GM21423 (cell line): Measurements from ENCODE around the gene MYO5C.
"Not testable (repeated sequence)": the region's sequence is repeated elsewhere in the genome, so short reads cannot be mapped to it uniquely, and the experiment has no call there.

Experiments used
- ATAC-seq: cut with Tn5 transposase; IDR thresholded peaks from one replicate; pipeline ENCODE4 v1.9.1; 2021; ENCODE audit warnings: mild to moderate bottlenecking, moderate library complexity; ENCODE audit not compliant: unreplicated experiment

MYO5C gene

DNA sequence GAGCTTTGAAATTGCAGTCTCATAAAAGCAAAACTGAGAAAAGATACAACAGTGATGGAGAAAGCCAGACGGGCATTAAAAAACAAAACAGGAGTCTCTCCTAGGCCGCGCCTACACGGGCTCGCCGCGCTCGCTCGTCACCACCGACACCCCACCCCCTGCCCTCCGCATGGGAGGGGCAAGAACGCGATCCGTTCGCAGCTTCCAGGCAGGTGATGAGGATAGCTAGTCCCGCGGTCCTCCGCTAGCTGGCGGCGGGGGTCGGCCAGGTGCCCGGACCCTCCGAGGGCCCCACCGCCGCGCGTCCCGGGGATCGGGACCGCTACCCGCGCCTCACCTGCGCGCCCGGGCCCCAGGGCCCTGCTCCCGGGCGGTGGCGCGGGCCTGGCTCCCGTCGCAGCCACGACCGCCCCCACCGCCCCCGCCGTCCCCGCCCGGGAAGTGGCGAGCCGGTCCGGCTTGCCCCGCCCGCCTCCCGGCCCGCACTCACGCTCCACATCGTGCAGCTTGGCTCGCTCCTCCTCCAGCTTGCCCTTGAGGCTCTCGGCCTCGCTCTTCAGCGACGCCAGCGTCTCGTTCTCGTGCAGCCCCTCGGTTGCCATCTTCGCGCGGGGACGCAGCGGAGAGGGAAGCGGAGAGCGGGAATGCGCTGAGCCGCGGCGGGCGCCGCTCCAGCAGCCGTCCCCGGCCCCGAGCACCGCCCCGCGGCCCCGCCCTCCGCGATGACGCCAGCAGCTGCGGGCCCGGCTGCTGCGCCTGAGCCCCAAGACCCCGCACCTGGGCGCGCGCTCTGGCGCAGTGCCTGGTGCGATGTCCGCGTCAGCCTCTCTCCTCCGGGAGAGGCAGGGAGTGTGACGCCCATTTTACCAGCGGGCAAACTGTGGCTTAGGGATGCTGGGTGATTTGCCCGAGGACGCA is 116.1 kb downstream of the MYO5C start:
- ATAC-seq: peak; percentile 77

DNA sequence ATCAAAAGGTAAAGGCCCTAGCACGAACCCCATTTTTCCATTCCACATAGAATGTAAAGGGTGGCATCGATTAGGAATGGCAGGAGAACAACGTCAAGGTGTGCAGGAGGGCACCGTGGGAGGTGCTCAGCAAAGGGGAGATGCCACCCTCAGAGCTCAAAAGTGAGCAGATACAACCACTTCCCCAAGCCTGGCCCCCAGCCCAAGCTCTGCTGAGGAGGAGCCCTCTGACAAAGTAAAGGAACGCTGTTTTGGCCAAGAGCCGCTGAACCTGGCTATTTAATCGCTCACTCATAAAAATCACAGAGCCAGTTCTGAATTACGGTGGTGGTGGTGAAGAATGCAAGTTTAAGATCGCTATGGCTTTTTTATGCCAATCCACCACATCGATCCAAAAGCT is 116.8 kb downstream of the MYO5C start:
- no peak for ATAC-seq

DNA sequence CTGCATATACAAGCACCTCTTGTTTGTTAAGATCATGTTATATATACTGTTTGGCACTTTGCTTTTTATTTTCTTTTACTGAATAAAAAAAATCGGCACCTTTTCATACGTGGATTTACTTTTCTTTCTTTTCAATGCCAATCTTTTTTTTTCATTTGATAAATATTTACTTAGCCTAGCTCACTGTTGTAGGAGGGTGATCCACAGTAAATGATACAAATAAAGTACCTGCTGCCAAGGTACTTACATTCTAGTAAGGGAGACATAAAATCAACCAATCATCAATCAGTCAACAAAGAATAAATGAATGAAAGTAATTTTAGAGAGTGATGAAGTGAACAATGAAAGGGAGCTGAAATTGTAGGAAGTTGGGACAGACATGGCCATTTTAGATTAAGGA is 122.7 kb downstream of the MYO5C start:
- no peak for ATAC-seq

DNA sequence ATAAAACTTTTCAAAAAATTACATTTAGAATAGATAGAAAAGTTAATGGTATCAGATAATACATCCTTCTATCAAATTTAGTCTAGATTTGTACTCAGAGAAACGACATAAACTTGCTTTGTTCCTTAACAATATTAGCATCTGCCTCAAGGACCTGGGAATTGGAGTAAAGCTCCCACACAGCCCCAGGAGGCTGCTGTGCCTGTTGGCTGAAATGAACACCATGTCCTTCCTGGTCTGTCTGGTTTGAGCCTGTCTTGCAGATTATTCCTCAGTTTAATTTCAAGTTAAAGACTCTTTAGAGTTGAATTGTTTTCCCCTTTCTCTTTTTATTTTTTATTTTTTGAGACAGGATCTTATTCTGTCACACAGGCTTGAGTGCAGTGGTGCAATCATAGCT is 123.8 kb downstream of the MYO5C start:
- no peak for ATAC-seq

DNA sequence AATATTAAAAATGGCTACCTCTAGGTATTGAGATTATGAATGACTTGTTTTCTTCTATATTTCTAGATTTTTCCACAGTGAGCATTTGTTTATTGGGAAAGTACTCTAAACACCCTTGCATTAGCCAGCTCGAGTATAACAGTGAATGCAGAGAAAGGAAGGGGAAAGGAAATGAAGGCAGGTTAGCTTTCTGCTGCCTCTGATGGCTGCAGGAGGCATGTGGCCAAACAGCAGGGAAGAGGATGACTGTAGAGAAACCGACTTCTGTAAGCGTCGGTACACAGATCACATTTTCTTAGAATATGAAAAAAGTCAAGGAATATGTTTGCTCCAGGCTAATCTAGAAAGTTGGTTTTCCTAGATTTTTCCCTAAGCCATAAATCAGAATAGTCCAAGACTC is 124.2 kb downstream of the MYO5C start:
- ATAC-seq: no peak

DNA sequence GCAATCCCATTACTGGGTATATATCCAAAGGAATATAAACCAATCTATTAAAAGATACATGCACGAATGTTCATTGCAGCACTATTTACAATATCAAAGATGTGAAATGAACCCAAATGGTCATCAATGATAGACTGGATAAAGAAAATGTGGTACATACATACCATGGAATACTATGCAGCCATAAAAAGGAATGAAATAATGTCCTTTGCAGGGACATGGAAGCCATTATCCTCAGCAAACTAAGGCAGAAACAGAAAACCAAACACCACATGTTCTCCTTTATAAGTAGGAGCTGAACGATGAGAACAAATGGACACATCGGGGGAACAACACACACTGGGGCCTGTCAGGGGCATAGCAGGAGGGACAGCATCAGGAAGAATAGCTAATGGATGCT is 125.4 kb downstream of the MYO5C start:
- ATAC-seq: not testable (repeated sequence)

DNA sequence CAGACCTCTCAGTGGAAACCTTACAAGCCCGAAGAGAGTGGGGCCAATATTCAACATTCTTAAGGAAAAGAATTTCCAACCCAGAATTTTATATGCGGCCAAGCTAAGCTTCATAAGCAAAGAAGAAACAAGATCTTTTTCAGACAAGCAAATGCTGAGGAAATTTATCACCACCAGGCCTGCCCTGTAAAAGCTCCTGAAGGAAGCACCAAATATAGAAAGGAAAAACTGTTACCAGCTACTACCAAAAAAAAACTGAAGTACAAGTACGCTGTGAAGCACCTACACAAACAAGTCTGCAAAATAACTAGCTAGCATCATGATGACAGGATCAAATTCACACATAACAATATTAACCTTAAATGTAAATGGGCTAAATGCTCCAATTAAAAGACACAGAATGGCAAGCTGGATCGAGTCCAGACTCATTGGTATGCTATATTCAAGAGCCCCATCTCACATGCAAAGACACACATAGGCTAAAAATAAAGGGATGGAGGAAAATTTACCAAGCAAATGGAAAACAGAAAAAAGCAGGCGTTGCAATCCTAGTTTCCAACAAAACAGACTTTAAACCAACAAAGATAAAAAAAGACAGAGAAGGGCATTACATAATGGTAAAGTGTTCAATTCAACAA is 130.0 kb downstream of the MYO5C start:
- ATAC-seq: not testable (repeated sequence)

DNA sequence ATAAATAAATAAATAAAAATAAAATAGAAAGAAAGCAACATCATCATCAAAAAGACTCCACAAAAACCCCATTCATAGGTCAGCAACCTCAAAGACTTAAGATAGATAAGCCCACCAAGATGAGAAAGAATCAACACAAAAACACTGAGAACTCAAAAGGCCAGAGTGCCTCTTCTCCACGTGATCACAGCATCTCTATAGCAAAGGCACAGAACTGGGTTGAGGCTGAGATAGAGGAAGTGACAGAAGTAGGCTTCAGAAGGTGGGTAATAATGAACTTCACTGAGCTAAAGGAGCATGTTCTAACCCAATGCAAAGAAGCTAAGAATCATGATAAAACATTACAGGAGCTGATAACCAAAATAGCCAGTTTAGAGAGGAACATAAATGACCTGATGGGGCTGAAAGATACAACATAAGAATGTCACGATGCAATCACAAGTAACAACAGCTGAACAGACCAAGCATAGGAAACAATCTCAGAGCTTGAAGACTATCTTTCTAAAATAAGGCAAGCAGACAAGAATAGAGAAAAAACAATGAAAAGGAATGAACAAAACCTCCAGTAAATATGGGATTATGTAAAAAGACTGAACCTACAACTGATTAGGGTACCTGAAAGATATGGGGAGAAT is 130.9 kb downstream of the MYO5C start:
- no peak for ATAC-seq

DNA sequence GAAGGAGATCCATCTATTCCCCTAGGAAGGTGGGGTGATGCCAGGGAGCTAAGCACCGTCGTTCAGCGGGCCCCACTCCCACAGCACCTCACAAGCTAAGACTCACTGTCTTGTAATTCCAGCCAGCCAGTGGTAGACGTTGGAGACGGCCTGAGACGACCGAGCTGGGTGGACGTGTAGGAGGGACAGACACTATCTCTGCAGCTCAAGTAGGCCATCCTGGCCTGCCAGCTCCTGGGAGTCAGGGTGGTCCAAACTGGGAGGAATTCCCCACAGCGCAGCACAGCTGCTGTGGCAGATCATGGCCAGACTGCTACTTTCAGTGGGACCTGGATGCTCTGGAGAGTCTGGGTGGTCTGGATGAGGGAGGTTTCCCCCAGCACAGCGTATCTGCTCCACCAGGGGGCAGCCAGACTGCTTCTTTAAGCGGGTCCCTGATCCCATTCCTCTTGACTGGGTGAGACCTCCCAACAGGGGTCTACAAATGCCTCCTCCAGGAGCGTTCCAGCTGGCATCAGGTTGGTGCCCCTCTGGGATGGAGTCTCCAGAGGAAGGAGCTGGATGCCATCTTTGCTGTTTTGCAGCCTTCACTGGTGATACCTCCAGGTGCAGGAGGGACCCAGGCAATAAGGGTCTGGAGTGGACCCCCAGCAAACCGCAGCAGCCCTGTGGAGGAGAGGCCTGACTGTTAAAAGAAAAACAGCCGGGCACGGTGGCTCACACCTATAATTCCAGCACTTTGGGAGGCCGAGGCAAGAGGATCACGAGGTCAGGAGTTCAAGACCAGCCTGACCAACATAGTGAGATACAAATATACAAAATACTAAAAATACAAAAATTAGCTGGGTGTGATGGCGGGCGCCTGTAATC is 132.0 kb downstream of the MYO5C start:
- ATAC-seq: no peak

DNA sequence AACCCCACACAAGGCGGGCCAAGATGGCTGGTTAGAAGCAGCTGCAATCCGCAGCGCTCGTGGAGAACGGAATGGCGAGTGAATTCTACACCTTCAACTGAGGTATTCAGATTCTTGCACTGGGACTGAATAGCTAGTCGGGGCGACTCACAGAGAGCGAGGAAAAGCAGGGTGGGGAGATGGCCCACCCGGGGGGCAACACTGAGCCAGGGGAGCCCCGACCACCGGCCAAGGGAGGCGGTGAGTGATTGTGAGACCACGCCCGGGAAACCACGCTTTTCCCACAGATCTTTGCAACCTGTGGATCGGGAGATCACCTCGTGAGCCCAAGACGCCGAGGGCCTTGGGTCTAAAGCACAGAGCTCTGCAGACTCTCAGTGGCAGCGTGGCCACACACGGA is 132.7 kb downstream of the MYO5C start:
- no peak for ATAC-seq

DNA sequence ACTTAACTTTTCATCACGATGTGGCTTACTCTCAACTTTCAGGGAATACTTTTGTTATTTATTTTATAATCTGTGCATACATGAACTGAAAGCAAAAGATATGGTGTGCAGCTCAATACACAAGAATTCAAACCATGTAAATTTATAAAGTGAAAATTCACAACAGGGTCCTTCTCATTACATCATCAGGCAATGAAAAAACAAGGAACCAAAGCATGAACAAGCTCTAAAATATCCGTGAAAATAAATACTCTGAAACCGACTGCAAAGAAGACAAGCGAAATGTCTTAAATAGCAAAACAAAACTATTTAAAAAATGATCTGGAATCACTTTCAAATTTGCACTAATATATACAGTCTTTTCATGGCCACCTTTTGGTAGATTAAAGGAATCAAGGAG is 133.3 kb downstream of the MYO5C start:
- ATAC-seq: no peak

DNA sequence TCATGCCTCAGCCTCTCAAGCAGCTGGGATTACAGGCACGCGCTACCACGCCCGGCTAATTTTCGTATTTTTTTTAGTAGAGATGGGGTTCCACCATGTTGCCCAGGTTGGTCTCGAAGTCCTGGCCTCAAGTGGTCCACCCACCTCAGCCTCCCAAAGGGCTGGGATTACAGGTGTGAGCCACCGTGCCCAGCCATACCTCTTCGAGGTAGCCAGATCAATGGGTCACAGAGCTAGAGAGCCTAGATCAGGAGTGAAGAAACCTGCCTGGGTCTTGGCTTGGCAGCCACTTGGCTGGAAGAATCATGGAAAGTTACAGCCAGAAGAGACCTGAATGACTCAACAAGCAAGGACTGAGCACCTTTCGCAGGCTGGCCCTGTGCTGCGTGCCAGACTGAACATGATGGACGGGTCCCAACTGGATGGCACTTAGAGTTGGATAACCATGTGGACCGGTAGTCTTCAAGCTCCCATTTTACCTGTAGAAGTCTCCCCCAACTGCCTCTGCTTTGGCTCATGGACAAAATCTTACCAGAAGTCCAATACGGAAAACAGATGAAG is 134.1 kb downstream of the MYO5C start:
- no peak for ATAC-seq

DNA sequence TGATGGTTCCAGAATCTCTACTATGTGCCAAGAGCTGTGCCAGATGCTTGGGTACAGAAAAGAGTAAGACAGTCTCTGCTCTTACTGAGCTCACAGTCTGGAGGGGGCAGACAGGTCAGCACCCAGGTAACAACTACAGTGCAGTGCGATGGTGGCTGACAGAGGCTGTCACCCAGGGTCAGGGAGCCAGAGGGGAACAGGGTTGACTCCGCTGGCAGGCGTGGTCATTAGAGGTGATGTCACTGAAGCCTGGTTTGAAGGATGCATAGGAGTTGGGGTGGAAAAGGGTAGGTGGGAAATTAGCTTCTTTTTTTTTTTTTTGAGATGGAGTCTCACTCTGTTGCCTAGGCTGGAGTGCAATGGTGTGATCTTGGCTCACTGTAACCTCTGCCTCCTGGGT is 136.0 kb downstream of the MYO5C start:
- no peak for ATAC-seq

DNA sequence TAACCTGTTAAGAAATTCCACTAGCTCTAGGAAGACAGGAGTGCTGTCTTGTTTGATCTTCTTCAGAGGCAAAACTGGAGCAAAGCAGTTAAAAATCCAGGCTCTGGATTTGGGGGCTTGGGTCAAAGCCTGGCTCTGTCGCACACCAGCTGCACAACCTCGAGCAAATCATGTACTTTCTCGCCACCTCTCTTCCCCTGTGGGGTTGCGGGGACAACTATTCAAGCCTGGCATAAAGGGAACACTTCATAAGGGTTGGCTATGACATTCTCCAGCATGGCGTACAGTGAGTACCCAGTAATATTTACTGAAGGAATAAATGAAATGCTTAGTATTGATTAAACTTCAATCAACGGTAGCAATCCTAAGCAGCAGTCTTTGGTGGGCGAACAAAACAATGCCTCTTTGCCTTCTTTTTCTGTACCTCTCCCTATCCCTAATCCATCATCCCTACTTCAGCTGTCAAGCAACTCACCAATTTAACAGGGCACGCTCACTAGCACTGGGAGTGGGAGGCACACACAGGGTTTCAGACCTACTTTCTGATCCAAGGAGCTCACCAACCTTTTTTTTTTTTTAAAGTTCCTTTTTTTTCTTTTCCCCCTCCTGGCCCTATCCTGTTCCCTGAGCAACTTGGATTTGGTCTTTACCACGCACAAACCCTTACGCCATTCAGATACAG is 137.4 kb downstream of the MYO5C start:
- ATAC-seq: no peak

DNA sequence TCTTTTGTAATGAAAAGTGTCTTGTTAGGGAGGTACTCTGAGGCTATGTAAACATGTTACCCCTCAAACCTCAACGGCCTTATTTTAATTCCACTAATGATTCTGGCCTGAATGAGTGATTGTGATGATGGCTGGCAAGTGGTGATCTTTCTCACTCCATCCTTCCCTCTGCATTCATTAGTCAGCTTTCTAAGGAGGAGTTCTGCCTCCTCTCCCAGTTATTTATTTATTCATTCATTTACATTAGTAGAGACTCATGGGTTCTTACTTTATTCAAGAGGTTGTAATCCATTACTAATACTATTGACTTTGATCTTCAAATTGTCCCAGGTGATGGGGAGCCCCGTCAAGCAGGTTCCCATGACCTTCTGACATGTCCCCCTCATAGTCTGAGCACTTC is 139.7 kb downstream of the MYO5C start:
- ATAC-seq: no peak

DNA sequence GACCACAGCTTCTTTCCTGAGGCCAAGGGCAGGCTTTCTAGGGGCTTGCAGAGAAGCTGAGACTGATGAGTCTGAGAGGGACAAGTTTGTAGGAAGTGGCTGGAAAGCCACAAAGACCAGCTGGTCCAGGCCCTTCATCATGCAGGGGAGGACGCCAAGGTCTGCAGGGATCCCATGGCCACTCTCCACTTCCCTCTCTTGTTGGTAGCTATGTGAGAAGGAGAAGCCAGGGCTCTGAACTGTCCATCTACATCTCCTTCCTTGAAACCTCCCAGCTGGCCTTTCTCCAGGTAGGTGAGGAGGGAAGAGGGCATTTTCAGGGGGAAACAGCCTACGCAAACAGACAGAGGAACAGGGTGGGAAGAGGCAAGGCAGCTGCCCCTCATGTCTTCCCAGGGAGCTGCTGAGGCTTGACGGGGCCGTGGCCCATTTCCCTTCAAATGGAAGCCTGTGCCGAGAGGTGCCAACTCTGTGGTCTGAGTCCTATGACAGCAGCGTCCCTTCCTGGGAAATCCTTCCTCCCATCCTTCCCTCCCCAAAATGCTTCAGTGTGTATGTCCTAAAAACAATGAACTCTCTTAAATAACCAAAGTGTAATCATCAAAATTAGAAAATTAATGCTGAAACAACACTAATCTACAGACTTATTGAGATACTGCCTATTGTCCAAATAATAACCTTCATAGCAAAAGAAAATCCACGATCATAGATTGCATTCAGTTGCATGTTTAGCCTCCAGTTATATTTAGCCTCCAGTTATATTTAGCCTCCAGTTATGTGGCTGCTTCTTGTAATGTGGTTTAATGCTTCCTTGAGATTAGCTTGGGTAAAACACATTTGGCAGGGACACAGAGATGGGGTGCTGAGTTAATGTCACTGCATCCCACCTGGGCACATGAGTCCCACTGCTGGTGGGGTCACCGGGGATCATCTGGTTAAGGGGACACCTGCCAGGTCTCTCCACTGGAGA is 140.4 kb downstream of the MYO5C start:
- ATAC-seq: no peak

DNA sequence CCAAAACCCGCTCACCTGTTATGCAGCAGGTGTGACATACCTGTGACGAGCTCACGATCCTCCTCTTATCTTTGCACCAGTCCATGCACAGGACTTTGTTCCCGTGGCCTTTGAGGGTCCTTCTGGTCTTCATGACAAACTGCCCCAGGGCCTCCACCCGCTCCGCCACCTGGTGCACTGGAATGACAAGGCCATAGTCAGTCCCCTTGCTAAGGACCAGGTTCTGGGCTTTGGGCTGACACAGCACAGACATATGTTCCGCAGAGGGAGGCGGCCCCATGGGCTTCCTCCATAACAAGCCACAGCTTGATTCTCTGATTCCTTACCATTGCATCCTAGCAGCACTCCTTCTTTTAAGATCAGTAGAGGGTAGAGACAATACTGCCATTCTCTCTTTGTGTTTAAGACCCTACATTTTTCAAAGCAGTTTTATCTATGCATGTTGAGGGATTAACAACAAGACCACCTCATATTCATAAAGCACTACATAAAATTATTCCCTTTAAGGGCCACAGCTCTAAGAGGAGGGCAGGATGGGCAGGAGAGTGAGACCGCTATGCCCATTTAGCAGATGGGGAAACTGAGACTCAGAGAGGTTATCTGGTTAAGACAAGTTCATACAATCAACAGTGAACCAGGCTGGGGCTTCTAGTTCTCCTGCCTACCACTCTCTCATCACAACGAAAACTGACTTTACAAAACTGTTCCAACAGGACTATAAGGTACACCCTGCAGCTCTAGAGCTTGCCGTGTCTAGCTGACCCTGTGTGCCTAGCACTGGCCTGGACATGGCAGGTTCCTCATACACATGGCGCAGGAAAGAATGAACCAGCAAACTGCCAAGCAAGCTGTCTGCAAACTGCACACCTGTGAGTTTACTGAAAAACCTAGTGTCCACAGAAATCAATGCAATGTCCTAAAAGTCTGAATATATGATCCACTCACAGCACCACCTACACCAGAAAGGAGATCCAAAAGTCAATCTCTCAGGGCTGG is 141.4 kb downstream of the MYO5C start:
- no peak for ATAC-seq

DNA sequence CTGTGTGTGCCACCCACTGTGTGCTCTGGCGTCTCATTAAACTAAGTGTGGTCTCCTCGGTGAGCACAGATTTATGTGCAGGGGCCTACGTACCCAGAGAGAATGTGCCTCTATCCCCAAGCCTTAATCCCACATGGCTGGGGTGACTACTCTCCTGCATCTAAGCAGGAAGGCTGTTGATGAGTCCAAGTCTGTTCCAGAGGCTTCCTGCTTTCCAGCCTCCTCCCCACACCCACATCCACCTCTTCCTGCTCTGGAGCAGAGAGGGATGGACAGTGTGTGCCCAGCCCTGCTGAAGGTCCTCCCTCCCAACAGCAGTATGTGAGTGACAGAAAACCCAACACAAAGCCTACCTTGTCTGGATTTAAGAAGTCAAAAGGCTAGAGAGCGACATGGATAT is 144.3 kb downstream of the MYO5C start:
- no peak for ATAC-seq
